Breast epithelium (tissue), 3 donors: Measurements from ENCODE around the gene LARP4.

Experiments used
- CTCF ChIP-seq, 3 donors: fragments of 450-650 bp; IDR thresholded peaks; one replicate each; pipeline ENCODE4 v1.5.1; 2016 to 2017; ENCODE audit warnings: antibody characterized with exemption in 3 of 3, mild to moderate bottlenecking in 3 of 3, moderate library complexity in 3 of 3
- POLR2A ChIP-seq: fragments of 450-650 bp; IDR thresholded peaks from one replicate; pipeline ENCODE4 v1.6.1; 2016; ENCODE audit warnings: antibody characterized with exemption, mild to moderate bottlenecking, moderate library complexity

GRCh38 chr12:50404307-50404706 is 3.6 kb downstream of the LARP4 start:
- TF ChIP-seq POLR2A (no peak), CTCF (IDR thresholded peaks at IDR 0.05) (no peak)
